HL-60 (cell line): ENCODE data around the gene SPX.

Experiments used
- DNase-seq, 2 experiments: peaks; one replicate each; pipeline ENCODE4 v3.0.0-alpha.2; 2010 to 2020; ENCODE audit warnings: low read depth in 1 of 2, low spot score in 1 of 2
- H3K27ac ChIP-seq: fragments of 250-450 bp; sonication (Bioruptor Pico); replicated peaks from 2 replicates; pipeline ENCODE4 v1.5.1; 2020; ENCODE audit warnings: mild to moderate bottlenecking, moderate library complexity
- H3K27me3 ChIP-seq: fragments of 250-450 bp; sonication (Bioruptor Pico); 2 replicates; pipeline ENCODE4 v1.5.1; 2021; ENCODE audit warnings: mild to moderate bottlenecking, moderate library complexity; ENCODE audit not compliant: insufficient read depth, poor library complexity, severe bottlenecking
- H3K4me3 ChIP-seq: replicated peaks from 2 replicates; pipeline ENCODE4 v1.5.1; 2011; ENCODE audit warnings: mild to moderate bottlenecking, control low read depth, low read length; ENCODE audit not compliant: insufficient read depth
- CTCF ChIP-seq: IDR thresholded peaks from one replicate; pipeline ENCODE4 v1.5.1; 2011; ENCODE audit warnings: low read length, control low read depth, inconsistent platforms; ENCODE audit not compliant: insufficient read depth
- GABPA ChIP-seq: IDR thresholded peaks from 2 replicates; pipeline ENCODE4 v1.6.1; 2012; ENCODE audit warnings: low read depth
- POLR2AphosphoS5 ChIP-seq: IDR thresholded peaks from 2 replicates; pipeline ENCODE4 v1.6.1; 2012; ENCODE audit warnings: low read depth
- REST ChIP-seq: IDR thresholded peaks from 2 replicates; pipeline ENCODE4 v1.6.1; 2012; ENCODE audit warnings: low read depth; ENCODE audit not compliant: insufficient replicate concordance
- SPI1 ChIP-seq: IDR thresholded peaks from 2 replicates; pipeline ENCODE4 v1.6.1; 2012; ENCODE audit warnings: low read depth, mild to moderate bottlenecking, borderline replicate concordance

The SPX gene

GRCh38 chr12:21559855-21560569 is 33.9 kb downstream of the SPX start:
- Histone ChIP-seq H3K27me3 (no peaks in the 10 kb centered on the region), H3K27ac (no peak overlapping the region), H3K4me3 (no peak overlapping the region)
- DNase-seq, result no peak
- TF ChIP-seq REST (no peak), POLR2AphosphoS5 (no peak), CTCF (no peak), SPI1 (no peak), GABPA (no peak)

GRCh38 chr12:21561158-21561557 is 35.1 kb downstream of the SPX start:
- H3K4me3 ChIP-seq, result no peak overlapping the region
- no peaks in the 10 kb centered on the region for H3K27me3 ChIP-seq
- no peak overlapping the region for H3K27ac ChIP-seq
- DNase-seq, result no peak
- TF ChIP-seq GABPA (no peak), POLR2AphosphoS5 (no peak), REST (no peak), SPI1 (no peak), CTCF (no peak)

GRCh38 chr12:21562859-21563258 is 36.8 kb downstream of the SPX start:
- no peak overlapping the region for H3K27ac ChIP-seq
- H3K27me3 ChIP-seq, result no peaks in the 10 kb centered on the region
- H3K4me3 ChIP-seq, result no peak overlapping the region
- TF ChIP-seq REST, result no peak
- TF ChIP-seq SPI1, result no peak
- no peak for TF ChIP-seq GABPA
- TF ChIP-seq POLR2AphosphoS5, result no peak
- no peak for TF ChIP-seq CTCF
- no peak for DNase-seq
